K562 (cell line): ENCODE data around the gene TEPSIN. TPM values are rescaled to one million over a fixed set of nuclear protein-coding genes. Genes with fewer than 3 reads are reported as not detected.

Source experiments
- CTBP1 ChIP-seq: fragments of 450-650 bp; IDR thresholded peaks from 2 replicates; pipeline ENCODE4 v1.6.1; 2016; ENCODE audit warnings: borderline replicate concordance
- CTCFL ChIP-seq: IDR thresholded peaks from 2 replicates; pipeline ENCODE4 v1.6.1; 2011; ENCODE audit warnings: borderline replicate concordance, low read depth, mild to moderate bottlenecking, moderate library complexity, low read length; ENCODE audit not compliant: insufficient read depth, poor library complexity, severe bottlenecking
- EGR1 ChIP-seq: fragments of 450-650 bp; conservative IDR thresholded peaks from 2 replicates; pipeline ENCODE4 v1.6.1; 2017; ENCODE audit warnings: mild to moderate bottlenecking
- ETV1 ChIP-seq: fragments of 450-650 bp; conservative IDR thresholded peaks from 2 replicates; pipeline ENCODE4 v1.6.1; 2016; ENCODE audit warnings: missing genetic modification characterization, control low read depth, low read depth, missing compliant biosample characterization
- ETV5 ChIP-seq: sonication (generic); formaldehyde crosslinking; IDR thresholded peaks from 2 replicates; pipeline ENCODE4 v1.4.0; 2020; ENCODE audit warnings: low read depth, mild to moderate bottlenecking, missing genetic modification reagents
- FIP1L1 ChIP-seq: fragments of 200-400 bp; formaldehyde crosslinking; IDR thresholded peaks from 2 replicates; pipeline ENCODE4 v1.6.1; 2018; ENCODE audit warnings: mild to moderate bottlenecking, low read depth, low read length; ENCODE audit not compliant: poor library complexity, severe bottlenecking
- GTF2E2 ChIP-seq: fragments of 200-800 bp; sonication (Bioruptor generic); IDR thresholded peaks from 2 replicates; pipeline ENCODE4 v1.6.1; 2016; ENCODE audit warnings: missing genetic modification characterization, missing compliant biosample characterization
- KDM1A ChIP-seq, 2 experiments: fragments of 450-650 bp; IDR thresholded peaks; 2 replicates each; pipeline ENCODE4 v1.6.1; 2016; ENCODE audit warnings: mild to moderate bottlenecking in 2 of 2
- KLF16 ChIP-seq: IDR thresholded peaks from 2 replicates; pipeline ENCODE4 v1.6.1; 2016; ENCODE audit warnings: antibody characterized with exemption
- MAZ ChIP-seq, 2 experiments: fragments of 450-650 bp in 1 of 2; sonication (generic) in 1 of 2; formaldehyde crosslinking; IDR thresholded peaks in 1 of 2; conservative IDR thresholded peaks in 1 of 2; 2 replicates each; pipeline versions ENCODE4 v1.4.0 to v1.5.0; 2020; ENCODE audit warnings: mild to moderate bottlenecking in 1 of 2, missing genetic modification reagents in 1 of 2
- RAD21 ChIP-seq, 2 experiments: fragments of 250-450 bp in 1 of 2; fragments of 450-650 bp in 1 of 2; sonication (Bioruptor Pico) in 1 of 2; formaldehyde crosslinking in 1 of 2; IDR thresholded peaks in 1 of 2; conservative IDR thresholded peaks in 1 of 2; 2 replicates each; pipeline versions ENCODE4 v1.4.0 to v1.8.0; 2020 to 2022; ENCODE audit warnings: mild to moderate bottlenecking in 2 of 2, moderate library complexity in 1 of 2
- SMARCA5 ChIP-seq: fragments of 450-650 bp; IDR thresholded peaks from 2 replicates; pipeline ENCODE4 v1.6.1; 2016
- SMC3 ChIP-seq: conservative IDR thresholded peaks from 2 replicates; pipeline ENCODE4 v1.6.1; 2011; ENCODE audit warnings: low read depth, low read length, improper control_type of control experiment; ENCODE audit not compliant: insufficient read depth
- TFAP4 ChIP-seq: sonication (generic); formaldehyde crosslinking; IDR thresholded peaks from 2 replicates; pipeline ENCODE4 v1.8.0; 2022; ENCODE audit warnings: missing genetic modification reagents, mild to moderate bottlenecking, moderate library complexity, borderline replicate concordance
- YY1 ChIP-seq, 3 experiments: IDR thresholded peaks; 2 replicates each; pipeline ENCODE4 v1.6.1; 2011; ENCODE audit warnings: low read length in 2 of 3, mild to moderate bottlenecking in 2 of 3, moderate library complexity in 2 of 3, borderline replicate concordance in 1 of 3, control low read depth in 1 of 3, low read depth in 1 of 3; ENCODE audit not compliant: insufficient read depth in 3 of 3, insufficient replicate concordance in 2 of 3, control insufficient read depth in 1 of 3, insufficient read length in 1 of 3; ENCODE audit errors: extremely low read depth in 1 of 3
- ZFP36 ChIP-seq: fragments of 150-350 bp; IDR thresholded peaks from 2 replicates; pipeline ENCODE4 v1.6.1; 2018; ENCODE audit warnings: low read length, low read depth; ENCODE audit not compliant: partially characterized antibody
- ZFX ChIP-seq: sonication (generic); formaldehyde crosslinking; IDR thresholded peaks from 2 replicates; pipeline ENCODE4 v1.8.0; 2022; ENCODE audit warnings: mild to moderate bottlenecking, missing genetic modification reagents, moderate library complexity
- ZNF263 ChIP-seq: sonication (generic); formaldehyde crosslinking; IDR thresholded peaks from 2 replicates; pipeline ENCODE4 v1.8.0; 2022; ENCODE audit warnings: mild to moderate bottlenecking, missing genetic modification reagents, borderline replicate concordance
- ZNF436 ChIP-seq: fragments of 250-450, 450-650 bp; sonication (Bioruptor Pico); formaldehyde crosslinking; IDR thresholded peaks from 2 replicates; pipeline ENCODE4 v1.7.0; 2020; ENCODE audit warnings: mild to moderate bottlenecking
- ZNF586 ChIP-seq: fragments of 450-650 bp; formaldehyde crosslinking; conservative IDR thresholded peaks from 2 replicates; pipeline ENCODE4 v1.4.0; 2020; ENCODE audit warnings: mild to moderate bottlenecking, moderate library complexity
- ZNF695 ChIP-seq: fragments of 450-650 bp; formaldehyde crosslinking; IDR thresholded peaks from 2 replicates; pipeline ENCODE4 v1.4.0; 2020; ENCODE audit warnings: mild to moderate bottlenecking, moderate library complexity
- ZNF740 ChIP-seq, 3 experiments: fragments of 200-800 bp in 1 of 3; sonication (Bioruptor generic) in 1 of 3; sonication (generic) in 1 of 3; formaldehyde crosslinking in 1 of 3; IDR thresholded peaks; 2 replicates each; pipeline versions ENCODE4 v1.6.1 to v1.8.0; 2016 to 2022; ENCODE audit warnings: mild to moderate bottlenecking in 2 of 3, missing compliant biosample characterization in 2 of 3, missing genetic modification characterization in 2 of 3, missing genetic modification reagents in 1 of 3
- polyA plus RNA-seq, 8 experiments: library from polyadenylated mRNA; depleted of rRNA in 4 of 8; stranded (reverse) in 5 of 8; unstranded in 3 of 8; fragments of >200 nt; fragmentation: Nextera tagmentation in 2 of 8; fragmentation: Illumina TruSeq in 1 of 8; extraction: Ambion mirVana in 2 of 8; extraction: Trizol in 1 of 8; gene quantifications; 2 replicates each; pipeline versions ENCODE4 v1.2.1 to v1.2.3, GENCODE V29; 2011 to 2014; ENCODE audit warnings: inconsistent platforms in 1 of 8, missing spikeins in 1 of 8
- total RNA-seq, 7 experiments: library from RNA; depleted of rRNA in 6 of 7; stranded (reverse); fragments of >200 nt in 6 of 7; fragmentation: Illumina TruSeq in 2 of 7; extraction: Trizol in 2 of 7; gene quantifications; 2 replicates each; pipeline versions ENCODE4 v1.2.1 to v1.2.3, GENCODE V29; 2011 to 2021; ENCODE audit warnings: low replicate concordance in 1 of 7

The TEPSIN gene
- total and polyA plus RNA-seq, 9 of the 15 experiments (the other 6 are each of a cell fraction or from before 2014, with no cell fraction given) = 0.80 to 29.8 (median 5.3) TPM

- peak; percentile 98 for TF ChIP-seq ZFP36
- peak; percentile 70; the same call in 1 of the 2 replicates for TF ChIP-seq SMARCA5
- TF ChIP-seq YY1 (IDR thresholded peaks at IDR 0.05; ENCODE audit: borderline replicate concordance in 1 of 3, control insufficient read depth in 1 of 3, extremely low read depth in 1 of 3, insufficient read depth in 3 of 3, insufficient read length in 1 of 3, insufficient replicate concordance in 2 of 3, low read depth in 1 of 3, low read length in 2 of 3) = peak in 1 of 3 experiments; percentile 12
- TF ChIP-seq ZNF586 (CRISPR knock-in tag) = no peak
- peak; percentile 72 for TF ChIP-seq ZNF436 (CRISPR knock-in tag)
- peak; percentile 79 for TF ChIP-seq SMC3
- peak; percentile 27; the same call in 1 of the 2 replicates for TF ChIP-seq ZNF740 (CRISPR knock-in tag; IDR thresholded peaks at IDR 0.05)
- no peak for TF ChIP-seq ZNF740 (tag; IDR thresholded peaks at IDR 0.05)
- peak; percentile 58 for TF ChIP-seq FIP1L1
- peak; percentile 53; the same call in 1 of the 2 replicates for TF ChIP-seq TFAP4
- TF ChIP-seq ZNF695 = no peak
- no peak for TF ChIP-seq GTF2E2 (tag)
- 0 out of 2 replicates have a peak, but pooled peaks have one; percentile 42 for TF ChIP-seq CTBP1
- TF ChIP-seq KLF16 = 0 out of 2 replicates have a peak, but pooled peaks have one; percentile 6
- no peak for TF ChIP-seq ETV5 (CRISPR knock-in tag)
- TF ChIP-seq KDM1A (IDR thresholded peaks at IDR 0.05) = peak; percentile 44 to 47; a peak in 3 of 4 replicates
- TF ChIP-seq MAZ (CRISPR knock-in tag; conservative IDR thresholded peaks at IDR 0.05 in 1 of 2, IDR thresholded peaks at IDR 0.05 in 1 of 2) = peak in 1 of 2 experiments; percentile 72; a peak in 2 of 4 replicates
- TF ChIP-seq ZNF263 (CRISPR knock-in tag) = peak; percentile 96
- peak; percentile 74 for TF ChIP-seq EGR1
- no peak for TF ChIP-seq ZFX
- TF ChIP-seq RAD21 (CRISPR knock-in tag; conservative IDR thresholded peaks at IDR 0.05 in 1 of 2, IDR thresholded peaks at IDR 0.05 in 1 of 2) = peak; percentile 42 to 73
- TF ChIP-seq CTCFL = peak; percentile 57
- TF ChIP-seq ETV1 (tag) = peak; percentile 12; the same call in 1 of the 2 replicates
Measured at GRCh38 chr17:81230043-81230820, 8.6 kb downstream of the TEPSIN start (continued).
